Hematopoietic multipotent progenitor cell treated with erythropoietin and hydrocortisone succinate and interleukin-3 and kit ligand, for 8 days (in vitro differentiated cells): ENCODE results near the gene SH3RF3.

Source experiments
- DNase-seq: peaks from one replicate; pipeline ENCODE4 v3.0.0-alpha.2; 2015

Gene SH3RF3

DNA sequence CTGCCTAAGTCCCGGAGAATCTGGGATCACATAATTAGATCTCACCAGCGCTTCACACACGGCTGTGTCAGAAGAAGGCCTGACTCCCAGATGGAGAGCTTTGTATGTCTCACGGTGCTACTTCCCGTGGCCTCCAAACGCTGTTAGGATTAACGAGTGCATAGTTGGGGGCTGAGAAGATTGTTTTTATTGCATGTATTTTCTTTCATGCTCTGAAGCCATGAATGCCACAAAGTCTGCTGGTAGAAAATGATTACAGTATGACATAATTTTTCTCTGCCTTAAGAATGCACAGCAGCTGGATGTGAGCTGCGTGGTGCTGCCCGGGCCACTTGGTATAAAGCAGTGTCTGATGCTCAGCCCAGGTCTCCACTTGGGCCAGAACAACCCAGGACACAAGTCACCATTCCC is 318.3 kb downstream of the SH3RF3 start:
- DNase-seq, result no peak

DNA sequence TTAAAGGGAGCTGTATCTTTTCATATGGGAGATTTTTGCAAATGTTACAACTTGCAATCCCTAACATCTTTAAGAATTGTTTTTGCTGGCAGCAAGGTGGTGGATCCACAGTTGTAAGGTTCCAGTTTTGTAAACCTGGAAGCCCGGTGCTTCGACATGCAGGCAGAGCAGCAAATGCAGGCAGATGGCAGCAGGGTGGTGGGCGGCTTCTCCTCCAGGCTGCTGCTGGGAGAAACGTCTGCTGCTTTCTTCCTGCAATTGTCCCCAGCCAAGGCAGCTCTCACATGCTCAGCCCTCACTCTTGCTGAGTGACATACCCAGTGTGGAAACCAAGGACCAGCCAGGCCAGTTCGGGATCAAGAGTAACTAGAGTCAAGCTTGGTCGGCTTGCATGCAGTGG is 318.8 kb downstream of the SH3RF3 start:
- DNase-seq, result no peak

DNA sequence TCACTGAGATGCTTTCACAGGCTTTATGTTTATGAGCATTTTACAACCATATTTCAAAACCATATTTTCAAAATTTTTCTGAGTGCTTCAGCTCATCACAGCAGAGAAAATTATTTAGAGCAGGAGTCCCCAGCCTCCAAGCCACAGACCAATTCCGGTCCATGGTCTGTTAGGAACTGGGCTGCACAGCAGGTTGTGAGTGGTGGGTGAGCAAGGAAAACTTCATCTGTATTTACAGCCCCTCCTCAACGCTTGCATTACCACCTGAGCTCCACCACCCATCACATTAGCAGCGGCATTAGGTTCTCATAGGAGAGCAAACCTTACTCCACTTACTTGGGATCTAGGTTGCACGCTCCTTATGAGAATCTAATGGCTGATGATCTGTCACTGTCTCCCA is 319.2 kb downstream of the SH3RF3 start:
- DNase-seq, result no peak

DNA sequence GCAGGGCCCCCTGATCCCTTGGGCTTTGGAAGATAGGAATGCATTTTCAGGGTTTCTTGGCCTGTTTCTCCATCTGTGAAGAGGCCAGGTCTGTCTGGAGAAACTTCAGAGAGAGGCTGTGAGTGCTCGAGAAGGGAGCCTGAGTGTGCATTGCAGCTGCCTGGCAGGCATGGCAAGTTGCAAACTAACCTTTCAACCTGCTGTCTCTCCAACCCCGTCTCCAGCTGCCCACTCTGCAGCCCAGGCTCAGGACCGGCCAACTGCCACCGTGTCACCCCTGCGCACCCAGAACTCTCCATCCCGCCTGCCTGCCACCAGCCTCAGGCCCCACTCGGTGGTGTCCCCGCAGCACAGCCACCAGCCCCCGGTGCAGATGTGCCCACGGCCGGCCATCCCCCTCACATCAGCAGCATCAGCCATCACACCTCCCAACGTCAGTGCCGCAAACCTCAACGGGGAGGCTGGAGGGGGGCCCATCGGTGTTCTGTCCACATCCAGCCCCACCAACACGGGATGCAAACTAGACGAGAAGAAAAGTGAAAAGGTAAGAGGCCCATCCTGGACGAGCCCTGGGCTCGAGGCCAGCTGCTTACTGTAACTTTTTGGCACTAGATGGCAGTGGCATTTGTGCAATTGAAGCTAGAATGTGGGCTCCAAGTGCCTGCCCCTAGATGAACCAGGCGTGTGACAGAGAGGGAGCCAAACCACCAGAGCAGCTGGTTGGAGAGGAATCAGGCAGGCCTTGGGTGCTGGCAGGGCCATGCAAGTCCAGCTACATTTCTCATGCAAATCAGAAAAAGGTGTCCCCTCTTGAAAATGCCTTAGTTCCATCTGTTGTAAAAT is 320.2 kb downstream of the SH3RF3 start:
- peak; percentile 52 for DNase-seq

DNA sequence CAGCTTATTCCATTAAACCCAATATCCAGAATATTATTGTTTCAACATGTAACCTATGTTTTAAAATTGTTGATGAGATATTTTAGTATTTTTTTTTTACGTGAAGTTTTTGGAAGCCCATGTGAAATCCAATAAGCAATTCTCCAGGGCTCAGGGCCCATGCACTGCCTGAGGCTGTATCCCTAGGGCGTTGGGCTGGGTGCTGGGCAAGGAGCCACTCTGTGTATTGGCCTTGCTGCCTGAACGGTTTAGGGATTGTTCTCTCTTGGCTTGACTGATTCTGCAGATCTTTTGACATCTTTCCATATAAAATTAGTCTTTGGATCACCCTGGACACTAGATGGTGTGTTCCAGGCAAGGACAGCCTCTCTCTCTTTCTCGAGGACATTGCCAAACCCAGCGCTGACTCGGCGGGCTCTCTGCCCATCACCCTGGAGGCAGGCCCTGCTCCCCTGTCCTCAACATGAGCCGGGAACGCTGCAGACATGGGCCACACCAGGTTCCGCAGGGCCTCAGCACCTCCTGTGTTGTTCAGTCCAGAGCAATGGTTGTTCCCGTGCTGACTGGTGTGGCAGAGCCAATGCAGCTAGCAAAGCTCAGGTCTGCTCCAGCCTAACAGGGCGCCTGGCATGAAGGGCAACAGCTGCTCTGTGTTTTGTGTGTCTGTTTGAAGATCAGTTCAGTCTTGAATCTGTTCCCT is 321.7 kb downstream of the SH3RF3 start:
- DNase-seq, result no peak

DNA sequence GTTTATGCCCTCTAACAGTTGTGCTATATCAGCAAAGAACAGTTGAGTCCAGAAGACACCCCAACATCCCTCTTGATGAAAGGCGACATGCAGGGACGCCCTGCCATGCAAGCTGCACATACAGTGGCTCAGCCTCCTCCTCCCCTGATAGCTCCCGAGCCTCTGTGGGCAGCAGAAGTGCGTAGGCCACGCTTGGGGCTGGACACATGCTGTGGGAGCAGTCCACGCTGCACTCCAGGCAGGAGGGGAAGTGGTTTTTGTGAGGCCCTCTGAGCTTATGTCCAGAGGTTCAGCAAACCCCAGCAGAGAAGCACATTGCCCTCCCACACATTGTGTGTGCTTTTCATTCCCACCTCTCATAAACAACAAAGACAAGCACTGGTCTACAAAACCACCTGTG is 322.7 kb downstream of the SH3RF3 start:
- DNase-seq, result no peak

DNA sequence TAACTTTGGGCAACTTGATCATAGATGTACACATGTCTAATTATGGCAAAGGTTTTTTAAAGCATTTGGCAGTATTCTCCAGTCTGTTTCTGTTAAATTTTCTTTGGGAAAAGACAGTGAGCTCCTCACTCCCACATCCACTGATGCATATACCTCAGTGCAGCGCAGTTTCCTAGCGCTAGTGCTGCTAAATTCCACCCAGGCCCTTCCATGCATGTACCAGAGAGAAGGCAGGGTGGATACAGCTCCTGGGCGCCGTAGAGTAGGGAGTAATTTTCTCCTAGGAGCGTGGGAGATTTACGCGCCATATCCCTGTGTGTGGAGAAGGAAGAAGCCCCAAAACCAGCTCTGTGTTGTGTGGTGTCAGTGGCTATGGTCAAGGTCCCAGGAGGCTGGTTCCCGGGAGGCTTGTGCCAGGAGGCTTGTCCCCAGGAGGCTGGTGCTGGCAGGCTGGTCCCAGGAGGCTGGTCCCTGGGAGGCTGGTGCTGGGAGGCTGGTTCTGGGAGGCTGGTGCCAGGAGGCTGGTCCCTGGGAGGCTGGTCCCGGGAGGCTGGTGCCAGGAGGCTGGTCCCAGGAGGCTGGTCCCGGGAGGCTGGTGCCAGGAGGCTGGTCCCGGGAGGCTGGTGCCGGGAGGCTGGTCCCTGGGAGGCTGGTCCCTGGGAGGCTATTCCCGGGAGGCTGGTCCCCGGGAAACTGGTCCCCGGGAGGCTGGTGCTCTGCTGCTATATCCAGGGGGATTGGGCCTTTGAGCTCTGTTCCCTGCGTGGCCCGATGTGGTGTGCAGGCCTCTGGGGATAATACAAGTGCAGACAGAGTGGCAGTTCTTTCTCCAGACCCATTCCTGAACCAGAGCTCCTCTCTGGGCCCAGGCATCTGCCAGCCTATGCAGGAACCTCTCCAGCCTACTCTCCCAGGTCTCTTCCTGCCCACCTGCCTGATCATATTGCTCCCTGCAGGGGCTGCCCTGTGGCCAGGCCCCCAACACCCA is 323.6 kb downstream of the SH3RF3 start:
- no peak for DNase-seq

DNA sequence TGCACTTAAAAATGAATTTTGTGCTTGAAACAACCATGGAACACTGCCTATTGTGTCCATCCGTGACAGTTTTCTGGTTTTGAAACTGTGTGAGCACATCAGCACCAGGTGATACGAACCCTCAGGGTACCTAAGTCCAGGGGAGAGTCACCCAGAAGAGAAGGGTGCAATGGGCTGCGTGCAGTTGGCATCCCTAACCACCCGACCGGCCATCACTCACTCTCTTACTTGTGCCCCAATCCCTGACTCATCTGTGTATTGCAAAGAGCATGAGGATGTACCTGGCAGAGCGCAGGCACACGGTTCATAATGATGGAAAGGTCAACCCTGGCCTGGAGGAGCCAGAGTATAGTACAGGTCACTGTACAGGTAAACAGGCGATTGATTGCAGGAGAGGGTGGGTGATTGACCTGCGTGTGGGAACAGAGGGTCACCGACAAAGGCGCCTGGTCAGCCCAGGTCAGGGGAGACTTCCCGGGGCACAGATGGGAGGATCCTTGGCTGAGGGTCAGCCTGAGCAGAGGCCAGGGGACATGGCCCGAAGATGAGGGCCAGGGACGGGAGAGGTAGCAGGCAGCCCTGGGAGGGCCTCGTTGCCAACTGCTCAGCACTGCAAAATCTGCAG is 324.5 kb downstream of the SH3RF3 start:
- DNase-seq, result no peak

DNA sequence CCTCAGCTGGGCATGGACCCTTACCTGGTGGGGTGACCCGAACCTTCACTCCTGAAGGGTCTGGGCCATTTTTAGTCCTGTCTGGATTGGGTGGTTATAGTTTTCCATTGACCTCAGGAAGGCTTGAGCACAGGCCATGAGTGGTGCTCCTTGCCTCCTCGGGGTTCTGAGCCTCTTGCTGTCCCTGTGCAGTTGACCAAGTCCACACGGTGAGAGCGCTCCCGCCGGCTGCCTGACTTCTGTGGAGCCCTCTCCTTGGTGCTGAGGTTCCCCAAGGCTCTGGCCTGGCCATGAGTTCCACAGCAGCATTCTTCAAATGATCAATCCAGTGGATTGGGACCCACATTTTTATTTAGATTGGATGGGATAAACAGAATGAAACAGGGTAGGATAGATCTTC is 325.3 kb downstream of the SH3RF3 start:
- no peak for DNase-seq

- no peak for DNase-seq
Measured at GRCh38 chr2:109454765-109455394, 325.9 kb downstream of the SH3RF3 start.

GRCh38 chr2:109455731-109456691 is 327.0 kb downstream of the SH3RF3 start:
- no peak for DNase-seq

- no peak for DNase-seq
Measured at GRCh38 chr2:109456776-109457175, 327.8 kb downstream of the SH3RF3 start.

DNA sequence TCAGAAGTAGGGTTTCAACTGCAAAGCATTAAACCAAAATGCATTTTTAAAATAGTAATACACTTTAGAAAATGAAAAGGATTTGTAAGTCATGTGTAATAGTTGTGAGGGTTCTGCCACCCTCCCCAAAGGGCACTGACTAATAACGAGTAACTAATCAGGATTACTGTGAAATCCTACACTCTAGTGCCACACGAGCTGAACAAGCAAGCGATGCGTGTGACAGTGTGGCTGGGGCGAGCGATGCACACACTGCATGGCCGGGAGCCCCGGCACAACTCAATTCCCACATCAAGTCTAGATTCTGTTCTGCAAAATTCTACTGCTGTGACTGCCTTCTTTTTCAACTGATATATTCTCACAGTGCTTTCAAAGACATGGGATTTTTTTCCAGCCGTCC is 328.4 kb downstream of the SH3RF3 start:
- DNase-seq, result no peak

GRCh38 chr2:109457794-109458193 is 328.8 kb downstream of the SH3RF3 start:
- DNase-seq, result no peak

- no peak for DNase-seq
Measured at GRCh38 chr2:109458512-109458911, 329.5 kb downstream of the SH3RF3 start.

- no peak for DNase-seq
Measured at GRCh38 chr2:109459485-109459884, 330.5 kb downstream of the SH3RF3 start.

DNA sequence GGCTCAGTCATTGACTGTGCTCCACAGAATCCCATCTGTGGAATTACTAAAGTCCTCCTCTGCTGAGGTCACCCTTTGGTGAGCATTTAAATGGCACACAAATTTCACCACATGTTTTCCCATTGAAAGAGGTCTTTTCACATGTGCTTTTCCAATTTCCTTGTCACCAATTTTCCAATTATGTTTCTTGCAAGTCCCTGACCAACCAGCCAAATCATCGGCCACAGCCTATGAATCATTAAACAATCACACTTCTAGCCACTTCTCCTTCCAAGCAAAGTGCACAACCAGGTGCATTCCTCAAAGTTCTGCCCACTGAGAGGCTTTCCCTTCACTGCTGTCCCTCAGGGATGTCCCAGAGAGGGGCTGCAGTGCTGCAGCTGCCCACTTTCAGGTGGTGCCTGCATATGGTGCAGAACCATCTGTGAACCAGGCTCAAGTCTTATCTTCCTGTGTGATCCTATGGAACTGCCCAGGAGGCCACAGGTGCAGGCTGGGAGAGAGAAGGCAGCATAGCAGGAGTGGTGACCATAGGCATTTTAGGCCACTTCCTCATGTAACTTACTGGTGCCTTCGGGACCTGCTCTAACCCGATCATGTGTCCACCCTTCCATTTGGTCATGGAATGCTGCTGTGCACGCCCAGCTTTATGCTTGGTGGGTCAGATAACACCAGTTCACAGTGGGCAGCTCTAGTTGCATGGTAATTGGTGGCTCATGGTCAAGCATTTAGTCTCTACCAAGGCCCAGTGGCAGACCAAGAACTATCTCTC is 331.7 kb downstream of the SH3RF3 start:
- DNase-seq, result no peak

DNA sequence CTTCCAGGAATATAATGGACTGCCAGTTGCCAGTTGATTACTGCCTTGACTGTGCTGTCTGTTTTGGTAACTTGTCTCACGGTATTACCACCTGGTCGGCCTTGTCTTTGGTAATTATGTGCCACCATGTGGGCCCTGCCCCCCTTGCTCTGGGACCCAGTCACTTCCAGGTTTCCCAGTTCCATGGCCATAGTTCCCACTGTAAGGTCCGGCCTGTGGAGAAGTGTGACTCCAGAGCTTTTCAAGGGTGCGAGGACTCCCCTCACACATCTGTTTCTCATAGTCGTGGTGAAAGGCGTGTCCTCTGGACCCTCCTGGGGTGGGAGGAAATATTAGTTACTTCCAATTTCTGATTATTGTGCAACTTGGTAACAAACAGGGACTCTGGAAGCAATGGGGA is 334.2 kb downstream of the SH3RF3 start:
- no peak for DNase-seq

- DNase-seq, result no peak
Measured at GRCh38 chr2:109463891-109464290, 334.9 kb downstream of the SH3RF3 start.
